ENCODE measurements around the gene CUL1. TPM values are rescaled to one million over a fixed set of nuclear protein-coding genes. Genes with fewer than 3 reads are reported as not detected.

Gene CUL1
- total RNA-seq, 1 experiment from 2014 or later = 53.1 TPM

- DNase-seq (ENCODE audit: low read depth, low spot score) (no peak), ATAC-seq (no peak)
- TF ChIP-seq EZH2 (IDR thresholded peaks at IDR 0.05) = no peak
- TF ChIP-seq SP1 (IDR thresholded peaks at IDR 0.05; ENCODE audit: low read depth) = no peak
- no peak for TF ChIP-seq ZFX (IDR thresholded peaks at IDR 0.05)
- TF ChIP-seq POLR2A (IDR thresholded peaks at IDR 0.05; ENCODE audit: borderline replicate concordance, extremely low read depth, insufficient read depth, insufficient read length) = no peak
- TF ChIP-seq POLR2AphosphoS5 (IDR thresholded peaks at IDR 0.05; ENCODE audit: low read depth, low read length) = no peak
- no peak for TF ChIP-seq CBX3 (IDR thresholded peaks at IDR 0.05; ENCODE audit: low read depth)
- TF ChIP-seq ELF1 (IDR thresholded peaks at IDR 0.05; ENCODE audit: borderline replicate concordance, low read depth) = no peak
- no peak for TF ChIP-seq YY1 (IDR thresholded peaks at IDR 0.05; ENCODE audit: extremely low read depth, insufficient replicate concordance, low read depth, low read length)
- Histone ChIP-seq H3K9ac (ENCODE audit: low read length) (no peak overlapping the region), H3K27ac (ENCODE audit: low read depth, low read length) (no peak overlapping the region), H3K36me3 (ENCODE audit: control insufficient read depth in 1 of 2, insufficient read depth in 2 of 2, low read length in 2 of 2) (no peaks in the 10 kb centered on the region), H3K79me2 (ENCODE audit: insufficient read depth, low read length) (peaks cover 99% of the 10 kb centered on the region), H3K9me2 (ENCODE audit: insufficient read depth) (no peaks in the 10 kb centered on the region), H2AFZ (ENCODE audit: low read depth, low read length, poor library complexity, severe bottlenecking) (no peak overlapping the region), H3K4me1 (ENCODE audit: control insufficient read depth in 1 of 2, insufficient read depth in 2 of 2, low read length in 2 of 2) (peaks cover 3 to 17% of the 10 kb centered on the region in 2 experiments), H3K9me3 (ENCODE audit: control insufficient read depth in 1 of 2, insufficient read depth in 1 of 2, low read depth in 1 of 2, low read length in 2 of 2) (no peaks in the 10 kb centered on the region), H4K20me1 (ENCODE audit: insufficient read depth) (peaks cover 45% of the 10 kb centered on the region; the same call in 1 of the 2 replicates), H3K4me3 (replicated peaks in 1 of 2; ENCODE audit: low read depth in 1 of 2, low read length in 2 of 2) (no peak overlapping the region), H3K27me3 (ENCODE audit: insufficient read depth, low read length) (no peaks in the 10 kb centered on the region), H3K4me2 (ENCODE audit: low read length) (no peak overlapping the region)
- intact Hi-C loops (cut with micrococcal nuclease) = no loop called here
- CTCF ChIA-PET = no interaction called here
- RAD21 ChIA-PET (ENCODE audit: low non-redundant PET in 1 of 2, low total read pairs in 2 of 2, uncharacterized antibody in 2 of 2, unreplicated experiment in 2 of 2) = no interaction called here
- POLR2A ChIA-PET = no interaction called here
- BruUV-seq (replicated peaks) = no TSS peak
Observed at GRCh38 chr7:148706368-148706767, 7.7 kb downstream of the CUL1 start.

GRCh38 chr7:148708026-148708885 is 9.6 kb downstream of the CUL1 start:
- H3K36me3 ChIP-seq (ENCODE audit: control insufficient read depth in 1 of 2, insufficient read depth in 2 of 2, low read length in 2 of 2) = no peaks in the 10 kb centered on the region
- H3K9me3 ChIP-seq (ENCODE audit: control insufficient read depth in 1 of 2, insufficient read depth in 1 of 2, low read depth in 1 of 2, low read length in 2 of 2) = no peaks in the 10 kb centered on the region
- CTCF ChIA-PET = no interaction called here
- RAD21 ChIA-PET (ENCODE audit: low non-redundant PET in 1 of 2, low total read pairs in 2 of 2, uncharacterized antibody in 2 of 2, unreplicated experiment in 2 of 2) = no interaction called here
- H3K4me3 ChIP-seq (replicated peaks in 1 of 2; ENCODE audit: low read depth in 1 of 2, low read length in 2 of 2) = no peak overlapping the region
- DNase-seq (ENCODE audit: low read depth, low spot score) (no peak), ATAC-seq (no peak)
- no peaks in the 10 kb centered on the region for H3K9me2 ChIP-seq (ENCODE audit: insufficient read depth)
- peaks cover 36% of the 10 kb centered on the region; the same call in 1 of the 2 replicates for H4K20me1 ChIP-seq (ENCODE audit: insufficient read depth)
- no TSS peak for BruUV-seq (replicated peaks)
- H3K79me2 ChIP-seq (ENCODE audit: insufficient read depth, low read length) = peaks cover 99% of the 10 kb centered on the region
- no peak overlapping the region for H3K4me2 ChIP-seq (ENCODE audit: low read length)
- POLR2A ChIA-PET = interaction anchor here (1.2 kb wide), 1 partner anchor 9 kb away, joined by 4 read pairs; the partner anchor contains the start of gene CUL1
- no peak overlapping the region for H2AFZ ChIP-seq (ENCODE audit: low read depth, low read length, poor library complexity, severe bottlenecking)
- no peak overlapping the region for H3K9ac ChIP-seq (ENCODE audit: low read length)
- no peaks in the 10 kb centered on the region for H3K27me3 ChIP-seq (ENCODE audit: insufficient read depth, low read length)
- intact Hi-C loops (cut with micrococcal nuclease) = no loop called here
- H3K27ac ChIP-seq (ENCODE audit: low read depth, low read length) = no peak overlapping the region
- H3K4me1 ChIP-seq (ENCODE audit: control insufficient read depth in 1 of 2, insufficient read depth in 2 of 2, low read length in 2 of 2) = peaks cover 0 to under 1% of the 10 kb centered on the region in 2 experiments; a peak in 2 of 4 replicates
- no peak for TF ChIP-seq POLR2A (IDR thresholded peaks at IDR 0.05; ENCODE audit: borderline replicate concordance, extremely low read depth, insufficient read depth, insufficient read length)
- no peak for TF ChIP-seq SIN3A (IDR thresholded peaks at IDR 0.05; ENCODE audit: low read depth)
- TF ChIP-seq JUND (IDR thresholded peaks at IDR 0.05) = no peak
- TF ChIP-seq, protein P1, sequence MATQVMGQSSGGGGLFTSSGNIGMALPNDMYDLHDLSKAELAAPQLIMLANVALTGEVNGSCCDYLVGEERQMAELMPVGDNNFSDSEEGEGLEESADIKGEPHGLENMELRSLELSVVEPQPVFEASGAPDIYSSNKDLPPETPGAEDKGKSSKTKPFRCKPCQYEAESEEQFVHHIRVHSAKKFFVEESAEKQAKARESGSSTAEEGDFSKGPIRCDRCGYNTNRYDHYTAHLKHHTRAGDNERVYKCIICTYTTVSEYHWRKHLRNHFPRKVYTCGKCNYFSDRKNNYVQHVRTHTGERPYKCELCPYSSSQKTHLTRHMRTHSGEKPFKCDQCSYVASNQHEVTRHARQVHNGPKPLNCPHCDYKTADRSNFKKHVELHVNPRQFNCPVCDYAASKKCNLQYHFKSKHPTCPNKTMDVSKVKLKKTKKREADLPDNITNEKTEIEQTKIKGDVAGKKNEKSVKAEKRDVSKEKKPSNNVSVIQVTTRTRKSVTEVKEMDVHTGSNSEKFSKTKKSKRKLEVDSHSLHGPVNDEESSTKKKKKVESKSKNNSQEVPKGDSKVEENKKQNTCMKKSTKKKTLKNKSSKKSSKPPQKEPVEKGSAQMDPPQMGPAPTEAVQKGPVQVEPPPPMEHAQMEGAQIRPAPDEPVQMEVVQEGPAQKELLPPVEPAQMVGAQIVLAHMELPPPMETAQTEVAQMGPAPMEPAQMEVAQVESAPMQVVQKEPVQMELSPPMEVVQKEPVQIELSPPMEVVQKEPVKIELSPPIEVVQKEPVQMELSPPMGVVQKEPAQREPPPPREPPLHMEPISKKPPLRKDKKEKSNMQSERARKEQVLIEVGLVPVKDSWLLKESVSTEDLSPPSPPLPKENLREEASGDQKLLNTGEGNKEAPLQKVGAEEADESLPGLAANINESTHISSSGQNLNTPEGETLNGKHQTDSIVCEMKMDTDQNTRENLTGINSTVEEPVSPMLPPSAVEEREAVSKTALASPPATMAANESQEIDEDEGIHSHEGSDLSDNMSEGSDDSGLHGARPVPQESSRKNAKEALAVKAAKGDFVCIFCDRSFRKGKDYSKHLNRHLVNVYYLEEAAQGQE (IDR thresholded peaks at IDR 0.05; ENCODE audit: low read depth) = no peak
- TF ChIP-seq, protein P2, sequence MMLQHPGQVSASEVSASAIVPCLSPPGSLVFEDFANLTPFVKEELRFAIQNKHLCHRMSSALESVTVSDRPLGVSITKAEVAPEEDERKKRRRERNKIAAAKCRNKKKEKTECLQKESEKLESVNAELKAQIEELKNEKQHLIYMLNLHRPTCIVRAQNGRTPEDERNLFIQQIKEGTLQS (IDR thresholded peaks at IDR 0.05) = no peak
- no peak for TF ChIP-seq SP1 (IDR thresholded peaks at IDR 0.05; ENCODE audit: low read depth)
- no peak for TF ChIP-seq TCF7L2 (IDR thresholded peaks at IDR 0.05; ENCODE audit: borderline replicate concordance, extremely low read depth, insufficient read depth, insufficient read length)
- no peak for TF ChIP-seq ZBTB33 (IDR thresholded peaks at IDR 0.05; ENCODE audit: extremely low read depth, insufficient replicate concordance, low read length)

Data from HCT116 (cell line).